ENCODE measurements around the gene TADA2B.

DNA sequence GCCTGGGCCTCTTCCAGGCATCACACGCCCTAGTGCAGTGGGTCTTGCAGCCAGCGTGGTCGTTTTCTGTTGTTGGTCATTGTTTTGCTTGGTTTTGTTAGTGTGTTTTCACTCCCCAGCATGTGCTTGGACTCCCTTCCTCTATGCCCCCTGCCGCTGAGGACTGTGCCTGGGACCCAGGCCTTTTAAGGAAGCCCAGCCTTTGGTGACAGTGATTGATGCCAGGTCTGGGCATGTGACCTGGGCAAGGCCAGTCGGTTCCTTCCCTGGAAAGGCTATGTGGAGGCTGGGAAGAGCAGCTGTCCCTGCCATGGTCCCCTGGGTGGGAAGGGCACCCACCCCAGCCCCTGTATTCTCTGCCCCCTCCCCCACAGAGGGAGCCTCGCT is 33.5 kb downstream of the TADA2B start:
- TF ChIP-seq, protein P1, sequence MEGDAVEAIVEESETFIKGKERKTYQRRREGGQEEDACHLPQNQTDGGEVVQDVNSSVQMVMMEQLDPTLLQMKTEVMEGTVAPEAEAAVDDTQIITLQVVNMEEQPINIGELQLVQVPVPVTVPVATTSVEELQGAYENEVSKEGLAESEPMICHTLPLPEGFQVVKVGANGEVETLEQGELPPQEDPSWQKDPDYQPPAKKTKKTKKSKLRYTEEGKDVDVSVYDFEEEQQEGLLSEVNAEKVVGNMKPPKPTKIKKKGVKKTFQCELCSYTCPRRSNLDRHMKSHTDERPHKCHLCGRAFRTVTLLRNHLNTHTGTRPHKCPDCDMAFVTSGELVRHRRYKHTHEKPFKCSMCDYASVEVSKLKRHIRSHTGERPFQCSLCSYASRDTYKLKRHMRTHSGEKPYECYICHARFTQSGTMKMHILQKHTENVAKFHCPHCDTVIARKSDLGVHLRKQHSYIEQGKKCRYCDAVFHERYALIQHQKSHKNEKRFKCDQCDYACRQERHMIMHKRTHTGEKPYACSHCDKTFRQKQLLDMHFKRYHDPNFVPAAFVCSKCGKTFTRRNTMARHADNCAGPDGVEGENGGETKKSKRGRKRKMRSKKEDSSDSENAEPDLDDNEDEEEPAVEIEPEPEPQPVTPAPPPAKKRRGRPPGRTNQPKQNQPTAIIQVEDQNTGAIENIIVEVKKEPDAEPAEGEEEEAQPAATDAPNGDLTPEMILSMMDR (IDR thresholded peaks at IDR 0.05; ENCODE audit: insufficient read depth, low read depth, low read length), result no peak
- TF ChIP-seq EZH2 (IDR thresholded peaks at IDR 0.05; ENCODE audit: insufficient read depth, low read length), result no peak

Measured in astrocyte (in vitro differentiated cells and primary cell).